Heart right ventricle (tissue), 16 donors: ENCODE measurements around the gene AGPAT3. TPM values are rescaled to one million over a fixed set of nuclear protein-coding genes. Genes with fewer than 3 reads are reported as not detected.
A peak's percentile ranks its signal among the peaks of the same experiment; 100 is the strongest.

ENCODE experiments used
- ATAC-seq, 8 donors: fragments of 200-7000 bp; cut with Tn5 transposase; one replicate each; pipeline ENCODE4 v1.9.1; 2020; ENCODE audit warnings: mild to moderate bottlenecking in 8 of 8, moderate library complexity in 8 of 8, moderate number of reproducible peaks in 1 of 8
- DNase-seq, 2 donors: peaks; one replicate each; pipeline ENCODE4 v3.0.0-alpha.2; 2020
- H3K27ac ChIP-seq, 10 donors: fragments of 200-600 bp; sonication (generic) in 2 of 10; one replicate each; pipeline versions ENCODE4 v1.5.0 to v1.8.0; 2020 to 2022; ENCODE audit warnings: mild to moderate bottlenecking in 3 of 10
- H3K27me3 ChIP-seq, 7 donors: fragments of 200-600 bp; one replicate each; pipeline ENCODE4 v1.8.0; 2021 to 2022; ENCODE audit warnings: mild to moderate bottlenecking in 2 of 7
- H3K36me3 ChIP-seq, 9 donors: fragments of 200-600 bp; sonication (generic) in 1 of 9; one replicate each; pipeline versions ENCODE4 v1.5.0 to v1.8.0; 2020 to 2022; ENCODE audit warnings: mild to moderate bottlenecking in 2 of 9
- H3K4me1 ChIP-seq, 9 donors: fragments of 200-600 bp; sonication (generic) in 1 of 9; one replicate each; pipeline versions ENCODE4 v1.5.0 to v1.8.0; 2020 to 2022; ENCODE audit warnings: mild to moderate bottlenecking in 4 of 9
- H3K4me3 ChIP-seq, 10 donors: fragments of 200-600 bp; sonication (generic) in 2 of 10; one replicate each; pipeline versions ENCODE4 v1.5.0 to v1.8.0; 2020 to 2022; ENCODE audit warnings: mild to moderate bottlenecking in 7 of 10, moderate library complexity in 2 of 10
- H3K9me3 ChIP-seq, 11 donors: fragments of 200-600 bp in 10 of 11; sonication (generic) in 2 of 11; one replicate each; pipeline versions ENCODE4 v1.5.0 to v1.8.0; 2013 to 2022; ENCODE audit warnings: mild to moderate bottlenecking in 2 of 11, control low read depth in 1 of 11, moderate library complexity in 1 of 11
- CTCF ChIP-seq, 9 donors: fragments of 200-600 bp; sonication (generic) in 2 of 9; IDR thresholded peaks; one replicate each; pipeline versions ENCODE4 v1.5.0 to v1.8.0; 2021 to 2022; ENCODE audit warnings: antibody characterized with exemption in 9 of 9, mild to moderate bottlenecking in 5 of 9, moderate library complexity in 1 of 9
- WGBS, 2 donors: extraction: QIAGEN DNeasy Blood & Tissue Kit; methylation state at CpG; one replicate each; pipeline ENCODE4 v1.1.7; 2013; ENCODE audit warnings: inconsistent platforms in 1 of 2; 5-methylcytosine and 5-hydroxymethylcytosine counted together
- intact Hi-C, 10 donors: fragments of 100-400 bp; cut with DNase I; formaldehyde crosslinking; loops; one replicate each; pipeline versions ENCODE4 v1.11.1 to v1.14.2; 2022
- long read RNA-seq, 3 donors: library from polyadenylated mRNA; unstranded; transcript quantifications; one replicate each; pipeline ENCODE4 v2.0.0, GENCODE V29; 2020 to 2021
- polyA plus RNA-seq, 2 donors: library from polyadenylated mRNA; stranded (reverse); fragments of 200-250 nt; gene quantifications; one replicate each; pipeline ENCODE4 v1.2.3, GENCODE V29; 2013
- total RNA-seq, 10 donors: library from RNA; stranded (reverse); fragmentation: NEBNext Ultra II Directional in 3 of 10; extraction: Animal tissue kit (Norgen Biotek cat#: 25700) in 3 of 10; gene quantifications; one replicate each; pipeline versions ENCODE4 v1.2.1 to v1.2.4, GENCODE V29; 2021 to 2023
- donor health status: Arrhythmogenic right ventricular cardiomyopathy.
- donor health status: ischemic (EF 13 %, LVEDD 7.1; RV severe dilation, severe dysfunction).
- donor health status: healthy with polysubstance abuse.
- donor health status: DM: no; HTN: yes; CAD: no.
- donor health status: DM: no; HTN: no; CAD: no.
- donor health status: ischemic (EF 25% LVEDD 6.9; RV normal size, moderate dysfunction).
- donor health status: ischemic (EF 25% LVEDD 5.7; RV mildly dilated, moderate dysfunction).
- donor health status: healthy.
- donor health status: DM: yes; HTN: yes; CAD: no.
- donor health status: Ischemic cardiomyopathy.
- donor health status: ischemic (EF 35%, LVEDD 5.7; RV mildly dilated, moderate dysfunction).
- donor health status: nonischemic (EF 11% LVEDD 7.7; RV severe dilation, severe dysfunction).
- donor health status: DM: yes; HTN: yes; CAD: no.
- donor health status: PGD.
- donor health status: ischemic (EF 29% LVEDD 5.4; RV normal size, mild dysfunction).
- donor health status: nonischemic (EF 23%, LVEDD 6.1; RV moderate dilation, normal function).

AGPAT3 gene, protein sequence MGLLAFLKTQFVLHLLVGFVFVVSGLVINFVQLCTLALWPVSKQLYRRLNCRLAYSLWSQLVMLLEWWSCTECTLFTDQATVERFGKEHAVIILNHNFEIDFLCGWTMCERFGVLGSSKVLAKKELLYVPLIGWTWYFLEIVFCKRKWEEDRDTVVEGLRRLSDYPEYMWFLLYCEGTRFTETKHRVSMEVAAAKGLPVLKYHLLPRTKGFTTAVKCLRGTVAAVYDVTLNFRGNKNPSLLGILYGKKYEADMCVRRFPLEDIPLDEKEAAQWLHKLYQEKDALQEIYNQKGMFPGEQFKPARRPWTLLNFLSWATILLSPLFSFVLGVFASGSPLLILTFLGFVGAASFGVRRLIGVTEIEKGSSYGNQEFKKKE
- total RNA-seq (100 to 1,000 TPM in 1 of 10 donors, 10 to 100 TPM in 9; 54.6 to 110 (median 66.5) TPM), polyA plus RNA-seq (10 to 100 TPM; 19.7 to 20.7 TPM)
- long read RNA-seq, donor 1, full-length matches to known transcripts: 8 of 58 reads
- long read RNA-seq, donor 1, partial matches to known transcripts: 0 of 58 reads
- long read RNA-seq, donor 1, other reads (novel, unspliced or antisense): 50 of 58 reads
- long read RNA-seq, donor 2, full-length matches to known transcripts: 7 of 69 reads
- long read RNA-seq, donor 2, partial matches to known transcripts: 34 of 69 reads
- long read RNA-seq, donor 2, other reads (novel, unspliced or antisense): 28 of 69 reads
- long read RNA-seq, donor 3, full-length matches to known transcripts: 2 of 119 reads
- long read RNA-seq, donor 3, partial matches to known transcripts: 10 of 119 reads
- long read RNA-seq, donor 3, other reads (novel, unspliced or antisense): 107 of 119 reads

DNA sequence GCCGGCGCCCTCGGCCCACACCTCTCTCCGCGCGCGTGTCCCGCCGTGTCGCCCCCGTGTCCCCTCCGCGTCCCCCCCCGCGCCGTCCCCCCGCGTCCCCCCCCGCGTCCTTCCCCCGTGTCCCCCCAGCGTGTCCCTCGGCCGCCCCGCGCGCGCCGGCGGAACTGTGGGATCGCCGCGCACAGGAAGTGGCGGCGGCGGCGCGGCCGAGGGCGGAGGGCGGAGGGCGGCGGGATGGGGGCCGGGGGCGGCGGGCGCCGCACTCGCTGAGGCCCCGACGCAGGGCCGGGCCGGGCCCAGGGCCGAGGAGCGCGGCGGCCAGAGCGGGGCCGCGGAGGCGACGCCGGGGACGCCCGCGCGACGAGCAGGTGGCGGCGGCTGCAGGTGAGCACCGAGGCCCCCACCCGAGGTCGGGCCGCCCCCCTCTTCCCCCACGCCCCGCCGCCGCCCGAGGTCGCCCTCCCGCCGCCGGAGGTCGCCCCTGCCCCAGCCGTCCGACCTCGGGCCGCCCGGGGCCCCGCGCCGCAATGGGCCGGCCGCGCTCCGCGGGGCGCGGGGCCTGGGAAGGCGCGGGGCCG is at the start of gene AGPAT3:
AGPAT3 (plus strand) TSS at position 262 of the 578 bp plus-strand sequence. CDS start 94,459 bp downstream, outside the sequence.
- Histone ChIP-seq H3K4me3 (peak within 1 kb of the TSS; percentile 63 to 94 (median 85)), H3K27ac (peak within 1 kb of the TSS; percentile 76 to 97 (median 94)), H3K4me1 (peaks cover 12 to 62% (median 50%) of the 10 kb centered on the region in 9 donors), H3K36me3 (peaks cover 0 to 17% (median 0%) of the 10 kb centered on the region in 9 donors), H3K9me3 (no peaks in the 10 kb centered on the region), H3K27me3 (no peaks in the 10 kb centered on the region)
- ATAC-seq (peak in 3 of 8 donors; percentile 15 to 57 (median 27)), DNase-seq (peak in 1 of 2 donors; percentile 45)
- TF ChIP-seq CTCF (IDR thresholded peaks at IDR 0.05): no peak
- intact Hi-C loops: loop anchor here (5.0 to 10.0 kb wide), 9 partner anchors 37 to 140 kb away; no protein-coding TSS in a partner anchor
- WGBS, 2 donors: 1 to 3% methylated on average over 8 to 96 of the region's 102 CpGs

DNA sequence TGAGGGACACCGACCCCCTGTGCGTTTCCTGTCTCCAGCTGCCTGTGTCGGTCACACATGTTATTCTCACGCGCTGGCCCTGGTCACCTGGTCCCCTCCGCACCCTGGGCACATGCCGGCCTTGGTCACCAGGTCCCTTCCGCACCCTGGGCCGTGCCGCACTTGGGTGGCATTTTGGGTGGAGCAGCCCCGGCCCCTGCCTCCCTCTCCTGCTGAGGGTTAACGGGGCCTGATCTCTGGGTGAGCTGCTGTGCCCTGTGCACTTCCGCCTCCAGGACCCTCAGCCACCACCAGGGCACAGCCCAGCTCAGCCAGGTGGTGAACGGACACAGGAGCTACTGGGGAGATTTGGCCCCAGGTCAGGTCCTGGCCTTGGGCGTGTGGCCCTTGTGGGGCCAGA is 49.0 kb upstream of the AGPAT3 start:
- Histone ChIP-seq H3K27ac (no peak overlapping the region), H3K27me3 (no peaks in the 10 kb centered on the region), H3K9me3 (peaks cover 0 to 10% (median 0%) of the 10 kb centered on the region in 11 donors), H3K4me3 (no peak overlapping the region), H3K4me1 (peaks cover 0 to 50% (median 7%) of the 10 kb centered on the region in 9 donors), H3K36me3 (no peaks in the 10 kb centered on the region)
- ATAC-seq: no peak
- 91 to 96% methylated on average over 15 of the region's 15 CpGs for WGBS, 2 donors
- DNase-seq: no peak
- intact Hi-C loops: loop anchor here in 7 of 10 donors (5.0 to 10.0 kb wide), 6 partner anchors 49 to 1754 kb away; partner anchors contain the start of gene AGPAT3 (in 2 of the 7)
- no peak for TF ChIP-seq CTCF (IDR thresholded peaks at IDR 0.05)

DNA sequence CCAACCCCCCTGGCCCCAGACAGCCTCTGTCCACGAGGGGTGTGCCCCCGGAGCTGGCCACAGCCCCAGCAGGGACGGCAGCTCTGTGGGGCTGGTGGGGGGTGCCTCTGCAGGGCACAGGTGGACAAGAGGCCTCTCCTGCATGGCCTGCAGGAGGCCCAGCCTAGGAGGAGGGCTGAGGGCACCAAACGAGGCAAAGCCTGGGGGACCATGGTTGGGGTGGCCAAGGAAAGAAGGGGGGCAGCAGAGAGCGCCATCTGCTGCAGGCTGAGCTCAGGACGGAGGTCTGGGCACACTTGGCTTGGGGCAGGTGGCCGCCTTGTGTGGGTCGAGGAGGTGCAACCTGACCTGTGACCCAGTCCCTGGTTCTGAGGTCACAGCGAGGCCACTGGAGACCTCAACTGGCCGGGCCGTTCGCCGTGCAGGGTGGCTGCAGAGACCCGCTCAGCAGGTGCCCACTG is 48.4 kb upstream of the AGPAT3 start:
- no peak for TF ChIP-seq CTCF (IDR thresholded peaks at IDR 0.05)
- Histone ChIP-seq H3K9me3 (peaks cover 0 to 10% (median 0%) of the 10 kb centered on the region in 11 donors), H3K27ac (no peak overlapping the region), H3K4me3 (no peak overlapping the region), H3K4me1 (peaks cover 0 to 44% (median under 1%) of the 10 kb centered on the region in 9 donors), H3K27me3 (no peaks in the 10 kb centered on the region), H3K36me3 (no peaks in the 10 kb centered on the region)
- DNase-seq (no peak), ATAC-seq (no peak)
- intact Hi-C loops: loop anchor here in 7 of 10 donors (5.0 to 10.0 kb wide), 6 partner anchors 48 to 1754 kb away; partner anchors contain the start of gene AGPAT3 (in 2 of the 7)
- WGBS, 2 donors: 81 to 87% methylated on average over 14 of the region's 14 CpGs
